Neural progenitor cell (in vitro differentiated cells): ENCODE results near the gene PTPRN2. TPM values are rescaled to one million over a fixed set of nuclear protein-coding genes. Genes with fewer than 3 reads are reported as not detected.

ENCODE experiments used
- DNase-seq: peaks from one replicate; pipeline ENCODE4 v3.0.0-alpha.2; 2016; ENCODE audit warnings: low spot score
- H2AFZ ChIP-seq: fragments of 200-600 bp; sonication (generic); replicated peaks from 2 replicates; pipeline ENCODE4 v1.6.1; 2016; ENCODE audit warnings: antibody characterized with exemption
- H3F3A ChIP-seq: fragments of 200-600 bp; sonication (generic); 2 replicates; pipeline ENCODE4 v1.6.1; 2016; ENCODE audit warnings: antibody characterized with exemption, low read depth
- H3K27ac ChIP-seq: fragments of 200-600 bp; sonication (generic); 2 replicates; pipeline ENCODE4 v1.5.1; 2016; ENCODE audit warnings: mild to moderate bottlenecking
- H3K27me3 ChIP-seq: fragments of 200-600 bp; sonication (generic); 2 replicates; pipeline ENCODE4 v1.6.1; 2016; ENCODE audit warnings: mild to moderate bottlenecking, moderate library complexity
- H3K36me3 ChIP-seq: fragments of 200-600 bp; sonication (generic); 2 replicates; pipeline ENCODE4 v1.5.1; 2016
- H3K4me1 ChIP-seq: fragments of 200-600 bp; sonication (generic); 2 replicates; pipeline ENCODE4 v1.6.1; 2016; ENCODE audit warnings: mixed run types
- H3K4me2 ChIP-seq: fragments of 200-600 bp; sonication (generic); 2 replicates; pipeline ENCODE4 v1.6.1; 2016
- H3K4me3 ChIP-seq: fragments of 200-600 bp; sonication (generic); 2 replicates; pipeline ENCODE4 v1.5.1; 2016
- H3K79me2 ChIP-seq: fragments of 200-600 bp; sonication (generic); 2 replicates; pipeline ENCODE4 v1.6.1; 2016; ENCODE audit warnings: low read depth
- H3K9ac ChIP-seq: fragments of 200-600 bp; sonication (generic); 2 replicates; pipeline ENCODE4 v1.6.1; 2016
- H3K9me3 ChIP-seq: fragments of 200-600 bp; sonication (generic); 2 replicates; pipeline ENCODE4 v1.5.1; 2016; ENCODE audit warnings: low read depth
- H4K20me1 ChIP-seq: fragments of 200-600 bp; sonication (generic); 2 replicates; pipeline ENCODE4 v1.6.1; 2016; ENCODE audit warnings: low read depth
- H3K27ac Mint-ChIP-seq: 3 replicates; pipeline ENCODE4 v1.8.0; 2021; ENCODE audit warnings: mixed read lengths
- H3K27me3 Mint-ChIP-seq: 2 replicates; pipeline ENCODE4 v1.8.0; 2022; ENCODE audit warnings: low read depth, mild to moderate bottlenecking, inconsistent platforms, moderate library complexity, mixed read lengths; ENCODE audit not compliant: insufficient read depth
- H3K36me3 Mint-ChIP-seq: 3 replicates; pipeline ENCODE4 v1.8.0; 2021; ENCODE audit warnings: mixed read lengths
- H3K4me1 Mint-ChIP-seq: 3 replicates; pipeline ENCODE4 v1.8.0; 2021; ENCODE audit warnings: mixed read lengths
- H3K4me3 Mint-ChIP-seq: 3 replicates; pipeline ENCODE4 v1.8.0; 2021; ENCODE audit warnings: mild to moderate bottlenecking, moderate library complexity, mixed read lengths
- H3K9me3 Mint-ChIP-seq: 3 replicates; pipeline ENCODE4 v1.8.0; 2020; ENCODE audit warnings: mixed read lengths
- CTCF ChIP-seq: fragments of 200-600 bp; sonication (generic); IDR thresholded peaks from 2 replicates; pipeline ENCODE4 v1.5.1; 2017; ENCODE audit warnings: antibody characterized with exemption, mild to moderate bottlenecking
- EZH2 ChIP-seq: fragments of 200-600 bp; sonication (generic); IDR thresholded peaks from 2 replicates; pipeline ENCODE4 v1.6.1; 2017; ENCODE audit warnings: antibody characterized with exemption, mild to moderate bottlenecking, moderate library complexity
- EZH2phosphoT487 ChIP-seq: fragments of 200-600 bp; sonication (generic); IDR thresholded peaks from 2 replicates; pipeline ENCODE4 v1.6.1; 2017; ENCODE audit warnings: antibody characterized with exemption
- total RNA-seq: library from RNA; depleted of rRNA; stranded (reverse); fragments of >200 nt; gene quantifications from 2 replicates; pipeline ENCODE4 v1.2.3, GENCODE V29; 2015; ENCODE audit warnings: low replicate concordance

Gene PTPRN2
- total RNA-seq, 1 donor from 2014 or later: 3.0 TPM

- no peak overlapping the region for H3K4me3 ChIP-seq
- H3K27me3 ChIP-seq: no peaks in the 10 kb centered on the region
These were observed 655.0 kb downstream of the PTPRN2 start for GRCh38 chr7:157932498-157933218.

GRCh38 chr7:157930926-157931466, 656.6 kb downstream of the PTPRN2 start:
- peaks cover 16% of the 10 kb centered on the region for H3K4me1 Mint-ChIP-seq
- Histone ChIP-seq H3K4me3 (no peak overlapping the region), H2AFZ (peak overlapping the region; percentile 63), H3K27me3 (no peaks in the 10 kb centered on the region), H3K27ac (no peak overlapping the region), H3F3A (peaks cover 7% of the 10 kb centered on the region), H3K4me1 (peaks cover 13% of the 10 kb centered on the region), H3K36me3 (no peaks in the 10 kb centered on the region), H3K79me2 (no peaks in the 10 kb centered on the region), H3K9me3 (no peaks in the 10 kb centered on the region), H3K4me2 (peak overlapping the region; percentile 16), H4K20me1 (no peaks in the 10 kb centered on the region), H3K9ac (no peak overlapping the region)
- H3K36me3 Mint-ChIP-seq: peaks cover 9% of the 10 kb centered on the region
- H3K9me3 Mint-ChIP-seq: peaks cover 36% of the 10 kb centered on the region
- peaks cover 12% of the 10 kb centered on the region for H3K27me3 Mint-ChIP-seq
- no peak overlapping the region for H3K4me3 Mint-ChIP-seq
- no peak for TF ChIP-seq EZH2phosphoT487
- no peak for TF ChIP-seq EZH2
- no peak for TF ChIP-seq CTCF
- no peak for DNase-seq
- H3K27ac Mint-ChIP-seq: peak overlapping the region; percentile 33

More at GRCh38 chr7:157932498-157933218, 655.0 kb downstream of the PTPRN2 start:
- Histone ChIP-seq H3K4me2 (no peak overlapping the region), H3F3A (peaks cover 7% of the 10 kb centered on the region), H3K27ac (no peak overlapping the region), H2AFZ (no peak overlapping the region), H3K4me1 (peaks cover 13% of the 10 kb centered on the region), H3K36me3 (no peaks in the 10 kb centered on the region), H3K79me2 (no peaks in the 10 kb centered on the region), H3K9me3 (no peaks in the 10 kb centered on the region), H4K20me1 (no peaks in the 10 kb centered on the region), H3K9ac (no peak overlapping the region)
- no peak for DNase-seq
- peak overlapping the region; percentile 58 for H3K27ac Mint-ChIP-seq
- H3K9me3 Mint-ChIP-seq: peaks cover 45% of the 10 kb centered on the region
- peaks cover 9% of the 10 kb centered on the region for H3K36me3 Mint-ChIP-seq
- H3K4me3 Mint-ChIP-seq: peak overlapping the region; percentile 18
- H3K27me3 Mint-ChIP-seq: peaks cover 12% of the 10 kb centered on the region
- H3K4me1 Mint-ChIP-seq: peaks cover 16% of the 10 kb centered on the region
- TF ChIP-seq EZH2 (no peak), CTCF (no peak), EZH2phosphoT487 (no peak)

GRCh38 chr7:157930441-157930840, 657.2 kb downstream of the PTPRN2 start:
- Mint-ChIP-seq H3K27me3 (peaks cover 12% of the 10 kb centered on the region), H3K27ac (no peak overlapping the region), H3K36me3 (peaks cover 9% of the 10 kb centered on the region), H3K9me3 (peaks cover 33% of the 10 kb centered on the region), H3K4me1 (peaks cover 16% of the 10 kb centered on the region), H3K4me3 (no peak overlapping the region)
- TF ChIP-seq EZH2 (no peak), EZH2phosphoT487 (no peak), CTCF (no peak)
- Histone ChIP-seq H3K4me2 (no peak overlapping the region), H4K20me1 (no peaks in the 10 kb centered on the region), H3K36me3 (no peaks in the 10 kb centered on the region), H3K79me2 (no peaks in the 10 kb centered on the region), H3F3A (peaks cover 7% of the 10 kb centered on the region), H3K9ac (no peak overlapping the region), H3K4me3 (no peak overlapping the region), H2AFZ (no peak overlapping the region), H3K27me3 (no peaks in the 10 kb centered on the region), H3K9me3 (no peaks in the 10 kb centered on the region), H3K27ac (no peak overlapping the region), H3K4me1 (peaks cover 13% of the 10 kb centered on the region)
- DNase-seq: no peak
